ENCODE data around the gene ARHGAP10.

DNA sequence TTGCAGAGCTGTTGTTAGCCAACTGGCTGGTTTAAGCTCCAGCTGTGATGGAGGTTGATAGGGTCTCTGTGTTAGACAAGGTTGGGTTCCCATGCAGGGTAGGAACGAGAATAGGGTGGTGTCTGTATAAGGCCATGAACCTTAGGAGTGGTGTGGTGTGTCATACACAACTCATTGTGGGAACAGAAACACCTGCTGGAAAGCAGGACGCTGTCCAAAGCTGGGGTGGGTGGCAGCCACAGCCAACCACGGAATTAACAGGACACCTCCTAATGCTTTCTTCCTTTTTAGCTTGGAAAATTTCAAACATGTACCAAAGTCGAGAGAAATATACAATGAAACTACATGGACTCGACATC lies 94.4 kb downstream of the ARHGAP10 start:
- TF ChIP-seq POLR2A (IDR thresholded peaks at IDR 0.05; ENCODE audit: low read depth, low read length) (no peak), POLR2AphosphoS5 (IDR thresholded peaks at IDR 0.05; ENCODE audit: low read depth, low read length) (no peak), TAF1 (IDR thresholded peaks at IDR 0.05; ENCODE audit: low read depth, low read length) (no peak), PAX5 (IDR thresholded peaks at IDR 0.05; ENCODE audit: insufficient read depth, low read length, severe bottlenecking) (no peak)
